Measurements from ENCODE around the gene MID1.
A peak's percentile ranks its signal among the peaks of the same experiment; 100 is the strongest.

MID1 gene

GRCh38 chrX:10471418-10471817 lies 149.0 kb downstream of the MID1 start:
- Histone ChIP-seq H3K4me1 (ENCODE audit: control insufficient read depth, insufficient read depth, low read depth, low read length) (peaks cover 2% of the 10 kb centered on the region), H3K9ac (ENCODE audit: low read length) (no peak overlapping the region), H2BK12ac (ENCODE audit: low read length in 2 of 2) (no peak overlapping the region), H2AK5ac (ENCODE audit: low read length, severe bottlenecking) (no peak overlapping the region), H2BK120ac (ENCODE audit: low read depth, low read length) (no peak overlapping the region), H3K9me3 (ENCODE audit: control insufficient read depth, low read length) (no peaks in the 10 kb centered on the region), H3K4ac (ENCODE audit: low read depth in 1 of 2, low read length in 2 of 2) (no peak overlapping the region), H3K14ac (ENCODE audit: low read length in 2 of 2) (no peak overlapping the region), H3K36me3 (ENCODE audit: control insufficient read depth in 1 of 2, insufficient read depth in 2 of 2, low read depth in 1 of 2, low read length in 2 of 2) (peaks cover 3 to 4% of the 10 kb centered on the region in 2 experiments), H3K18ac (ENCODE audit: low read depth in 1 of 2, low read length in 2 of 2) (no peak overlapping the region), H2BK15ac (ENCODE audit: low read depth, poor library complexity, severe bottlenecking) (no peak overlapping the region), H3K79me1 (replicated peaks; ENCODE audit: low read length, poor library complexity, severe bottlenecking) (no peaks in the 10 kb centered on the region), H3K23ac (ENCODE audit: low read length in 2 of 2) (no peak overlapping the region), H3K27me3 (ENCODE audit: control insufficient read depth in 1 of 2, insufficient read depth in 1 of 2, low read length in 2 of 2) (no peaks in the 10 kb centered on the region), H2BK5ac (ENCODE audit: low read depth, low read length, poor library complexity, severe bottlenecking) (no peak overlapping the region), H3K27ac (ENCODE audit: low read length, poor library complexity, severe bottlenecking) (no peak overlapping the region), H3K4me2 (ENCODE audit: low read length, poor library complexity, severe bottlenecking) (no peak overlapping the region), H4K91ac (ENCODE audit: low read length) (no peak overlapping the region), H2AFZ (ENCODE audit: low read depth, low read length) (no peak overlapping the region), H3K4me3 (ENCODE audit: insufficient read depth in 1 of 2, low read depth in 1 of 2, low read length in 2 of 2) (no peak overlapping the region), H4K8ac (ENCODE audit: low read length) (no peak overlapping the region)
- no CpG with 5 or more reads among the region's 3 CpGs for WGBS
- no peak for DNase-seq

GRCh38 chrX:10470009-10470408 lies 150.4 kb downstream of the MID1 start:
- no peak overlapping the region for H3K9ac ChIP-seq (ENCODE audit: low read length)
- no peak overlapping the region for H2BK5ac ChIP-seq (ENCODE audit: low read depth, low read length, poor library complexity, severe bottlenecking)
- no peaks in the 10 kb centered on the region for H3K27me3 ChIP-seq (ENCODE audit: control insufficient read depth in 1 of 2, insufficient read depth in 1 of 2, low read length in 2 of 2)
- H3K79me1 ChIP-seq (replicated peaks; ENCODE audit: low read length, poor library complexity, severe bottlenecking) = no peaks in the 10 kb centered on the region
- H3K36me3 ChIP-seq (ENCODE audit: control insufficient read depth in 1 of 2, insufficient read depth in 2 of 2, low read depth in 1 of 2, low read length in 2 of 2) = peaks cover 3 to 4% of the 10 kb centered on the region in 2 experiments
- H3K4me3 ChIP-seq (ENCODE audit: insufficient read depth in 1 of 2, low read depth in 1 of 2, low read length in 2 of 2) = no peak overlapping the region
- H3K4me2 ChIP-seq (ENCODE audit: low read length, poor library complexity, severe bottlenecking) = no peak overlapping the region
- H4K8ac ChIP-seq (ENCODE audit: low read length) = no peak overlapping the region
- no peak overlapping the region for H2BK15ac ChIP-seq (ENCODE audit: low read depth, poor library complexity, severe bottlenecking)
- DNase-seq = no peak
- H2BK12ac ChIP-seq (ENCODE audit: low read length in 2 of 2) = no peak overlapping the region
- no peak overlapping the region for H4K91ac ChIP-seq (ENCODE audit: low read length)
- H2AFZ ChIP-seq (ENCODE audit: low read depth, low read length) = no peak overlapping the region
- no peak overlapping the region for H3K23ac ChIP-seq (ENCODE audit: low read length in 2 of 2)
- no peak overlapping the region for H3K18ac ChIP-seq (ENCODE audit: low read depth in 1 of 2, low read length in 2 of 2)
- H2BK120ac ChIP-seq (ENCODE audit: low read depth, low read length) = no peak overlapping the region
- no peak overlapping the region for H3K27ac ChIP-seq (ENCODE audit: low read length, poor library complexity, severe bottlenecking)
- no peak overlapping the region for H2AK5ac ChIP-seq (ENCODE audit: low read length, severe bottlenecking)
- H3K4me1 ChIP-seq (ENCODE audit: control insufficient read depth, insufficient read depth, low read depth, low read length) = peaks cover 2% of the 10 kb centered on the region
- no peak overlapping the region for H3K4ac ChIP-seq (ENCODE audit: low read depth in 1 of 2, low read length in 2 of 2)
- no peak overlapping the region for H3K14ac ChIP-seq (ENCODE audit: low read length in 2 of 2)
- H3K9me3 ChIP-seq (ENCODE audit: control insufficient read depth, low read length) = no peaks in the 10 kb centered on the region

GRCh38 chrX:10467793-10468192 lies 152.6 kb downstream of the MID1 start:
- WGBS = 43% methylated on average over 3 of the region's 3 CpGs
- Histone ChIP-seq H2BK5ac (ENCODE audit: low read depth, low read length, poor library complexity, severe bottlenecking) (no peak overlapping the region), H2BK12ac (ENCODE audit: low read length in 2 of 2) (no peak overlapping the region), H3K4me2 (ENCODE audit: low read length, poor library complexity, severe bottlenecking) (no peak overlapping the region), H3K14ac (ENCODE audit: low read length in 2 of 2) (no peak overlapping the region), H3K4me1 (ENCODE audit: control insufficient read depth, insufficient read depth, low read depth, low read length) (peaks cover 2% of the 10 kb centered on the region), H3K9me3 (ENCODE audit: control insufficient read depth, low read length) (no peaks in the 10 kb centered on the region), H3K27ac (ENCODE audit: low read length, poor library complexity, severe bottlenecking) (peak overlapping the region; percentile 34), H3K23ac (ENCODE audit: low read length in 2 of 2) (no peak overlapping the region), H3K18ac (ENCODE audit: low read depth in 1 of 2, low read length in 2 of 2) (no peak overlapping the region), H2AFZ (ENCODE audit: low read depth, low read length) (no peak overlapping the region), H3K9ac (ENCODE audit: low read length) (no peak overlapping the region), H3K79me1 (replicated peaks; ENCODE audit: low read length, poor library complexity, severe bottlenecking) (no peaks in the 10 kb centered on the region), H3K27me3 (ENCODE audit: control insufficient read depth in 1 of 2, insufficient read depth in 1 of 2, low read length in 2 of 2) (no peaks in the 10 kb centered on the region), H2AK5ac (ENCODE audit: low read length, severe bottlenecking) (no peak overlapping the region), H3K36me3 (ENCODE audit: control insufficient read depth in 1 of 2, insufficient read depth in 2 of 2, low read depth in 1 of 2, low read length in 2 of 2) (no peaks in the 10 kb centered on the region), H4K8ac (ENCODE audit: low read length) (no peak overlapping the region), H4K91ac (ENCODE audit: low read length) (no peak overlapping the region), H3K4ac (ENCODE audit: low read depth in 1 of 2, low read length in 2 of 2) (no peak overlapping the region), H2BK120ac (ENCODE audit: low read depth, low read length) (no peak overlapping the region), H3K4me3 (ENCODE audit: insufficient read depth in 1 of 2, low read depth in 1 of 2, low read length in 2 of 2) (no peak overlapping the region), H2BK15ac (ENCODE audit: low read depth, poor library complexity, severe bottlenecking) (no peak overlapping the region)
- DNase-seq = peak; percentile 45

- Histone ChIP-seq H3K4me3 (ENCODE audit: insufficient read depth in 1 of 2, low read depth in 1 of 2, low read length in 2 of 2) (no peak overlapping the region), H4K8ac (ENCODE audit: low read length) (no peak overlapping the region), H3K79me1 (replicated peaks; ENCODE audit: low read length, poor library complexity, severe bottlenecking) (no peaks in the 10 kb centered on the region), H2BK15ac (ENCODE audit: low read depth, poor library complexity, severe bottlenecking) (no peak overlapping the region), H3K14ac (ENCODE audit: low read length in 2 of 2) (no peak overlapping the region), H3K4me1 (ENCODE audit: control insufficient read depth, insufficient read depth, low read depth, low read length) (peaks cover 2% of the 10 kb centered on the region), H3K27me3 (ENCODE audit: control insufficient read depth in 1 of 2, insufficient read depth in 1 of 2, low read length in 2 of 2) (no peaks in the 10 kb centered on the region), H2BK120ac (ENCODE audit: low read depth, low read length) (no peak overlapping the region), H3K36me3 (ENCODE audit: control insufficient read depth in 1 of 2, insufficient read depth in 2 of 2, low read depth in 1 of 2, low read length in 2 of 2) (no peaks in the 10 kb centered on the region), H3K9me3 (ENCODE audit: control insufficient read depth, low read length) (no peaks in the 10 kb centered on the region), H3K23ac (ENCODE audit: low read length in 2 of 2) (no peak overlapping the region), H3K18ac (ENCODE audit: low read depth in 1 of 2, low read length in 2 of 2) (no peak overlapping the region), H2BK12ac (ENCODE audit: low read length in 2 of 2) (no peak overlapping the region), H4K91ac (ENCODE audit: low read length) (no peak overlapping the region), H3K4ac (ENCODE audit: low read depth in 1 of 2, low read length in 2 of 2) (no peak overlapping the region), H3K4me2 (ENCODE audit: low read length, poor library complexity, severe bottlenecking) (no peak overlapping the region), H3K27ac (ENCODE audit: low read length, poor library complexity, severe bottlenecking) (no peak overlapping the region), H2AFZ (ENCODE audit: low read depth, low read length) (no peak overlapping the region), H2AK5ac (ENCODE audit: low read length, severe bottlenecking) (no peak overlapping the region), H2BK5ac (ENCODE audit: low read depth, low read length, poor library complexity, severe bottlenecking) (no peak overlapping the region), H3K9ac (ENCODE audit: low read length) (no peak overlapping the region)
- 100% methylated on average over 2 of the region's 2 CpGs for WGBS
- DNase-seq = no peak
Measured at GRCh38 chrX:10465254-10465653, 155.1 kb downstream of the MID1 start.

Measured in mesenchymal stem cell (in vitro differentiated cells and primary cell).